HL-60 (cell line): ENCODE data around the gene CTNNA1.

Experiments used
- DNase-seq, 2 experiments: peaks; one replicate each; pipeline ENCODE4 v3.0.0-alpha.2; 2010 to 2020; ENCODE audit warnings: low read depth in 1 of 2, low spot score in 1 of 2
- H3K27ac ChIP-seq: fragments of 250-450 bp; sonication (Bioruptor Pico); replicated peaks from 2 replicates; pipeline ENCODE4 v1.5.1; 2020; ENCODE audit warnings: mild to moderate bottlenecking, moderate library complexity
- H3K27me3 ChIP-seq: fragments of 250-450 bp; sonication (Bioruptor Pico); 2 replicates; pipeline ENCODE4 v1.5.1; 2021; ENCODE audit warnings: mild to moderate bottlenecking, moderate library complexity; ENCODE audit not compliant: insufficient read depth, poor library complexity, severe bottlenecking
- H3K4me3 ChIP-seq: replicated peaks from 2 replicates; pipeline ENCODE4 v1.5.1; 2011; ENCODE audit warnings: mild to moderate bottlenecking, control low read depth, low read length; ENCODE audit not compliant: insufficient read depth
- CTCF ChIP-seq: IDR thresholded peaks from one replicate; pipeline ENCODE4 v1.5.1; 2011; ENCODE audit warnings: low read length, control low read depth, inconsistent platforms; ENCODE audit not compliant: insufficient read depth
- GABPA ChIP-seq: IDR thresholded peaks from 2 replicates; pipeline ENCODE4 v1.6.1; 2012; ENCODE audit warnings: low read depth
- POLR2AphosphoS5 ChIP-seq: IDR thresholded peaks from 2 replicates; pipeline ENCODE4 v1.6.1; 2012; ENCODE audit warnings: low read depth
- REST ChIP-seq: IDR thresholded peaks from 2 replicates; pipeline ENCODE4 v1.6.1; 2012; ENCODE audit warnings: low read depth; ENCODE audit not compliant: insufficient replicate concordance
- SPI1 ChIP-seq: IDR thresholded peaks from 2 replicates; pipeline ENCODE4 v1.6.1; 2012; ENCODE audit warnings: low read depth, mild to moderate bottlenecking, borderline replicate concordance

CTNNA1 gene

GRCh38 chr5:138961729-138962128 is 208.5 kb downstream of the CTNNA1 start:
- H3K4me3 ChIP-seq, result no peak overlapping the region
- no peak for TF ChIP-seq GABPA
- no peak for TF ChIP-seq POLR2AphosphoS5
- TF ChIP-seq SPI1, result no peak
- TF ChIP-seq CTCF, result no peak
- no peak for TF ChIP-seq REST
- no peak overlapping the region for H3K27ac ChIP-seq
- no peak for DNase-seq
- H3K27me3 ChIP-seq, result no peaks in the 10 kb centered on the region

GRCh38 chr5:138962614-138963370 is 209.6 kb downstream of the CTNNA1 start:
- DNase-seq, result no peak
- no peak overlapping the region for H3K27ac ChIP-seq

GRCh38 chr5:138963763-138964371 is 210.6 kb downstream of the CTNNA1 start:
- no peak overlapping the region for H3K4me3 ChIP-seq
- H3K27me3 ChIP-seq, result no peaks in the 10 kb centered on the region
- no peak overlapping the region for H3K27ac ChIP-seq
- no peak for TF ChIP-seq CTCF
- no peak for TF ChIP-seq SPI1
- TF ChIP-seq REST, result no peak
- DNase-seq, result no peak

More at GRCh38 chr5:138962614-138963370, 209.6 kb downstream of the CTNNA1 start:
- no peak for TF ChIP-seq GABPA
- TF ChIP-seq CTCF, result no peak
- TF ChIP-seq SPI1, result no peak
- Histone ChIP-seq H3K27me3 (no peaks in the 10 kb centered on the region), H3K4me3 (no peak overlapping the region)

GRCh38 chr5:138964647-138965201 is 211.5 kb downstream of the CTNNA1 start:
- no peak for DNase-seq
- H3K27me3 ChIP-seq, result no peaks in the 10 kb centered on the region
- no peak for TF ChIP-seq POLR2AphosphoS5
- H3K4me3 ChIP-seq, result no peak overlapping the region
- no peak overlapping the region for H3K27ac ChIP-seq
